Stimulated activated CD8-positive, alpha-beta memory T cell treated with anti-CD3 and anti-CD28 coated beads, Interleukin-7, amount 100 ng/mL, for 48 hours (primary cell): Measurements from ENCODE around the gene RAB6D.
"Not testable (repeated sequence)": the region's sequence is repeated elsewhere in the genome, so short reads cannot be mapped to it uniquely, and the experiment has no call there.

Source experiments
- DNase-seq, 2 donors: peaks; one replicate each; pipeline ENCODE4 v3.0.0-alpha.2; 2020; ENCODE audit warnings: low read depth in 1 of 2; ENCODE audit errors: extremely low read depth in 1 of 2

The RAB6D gene

DNA sequence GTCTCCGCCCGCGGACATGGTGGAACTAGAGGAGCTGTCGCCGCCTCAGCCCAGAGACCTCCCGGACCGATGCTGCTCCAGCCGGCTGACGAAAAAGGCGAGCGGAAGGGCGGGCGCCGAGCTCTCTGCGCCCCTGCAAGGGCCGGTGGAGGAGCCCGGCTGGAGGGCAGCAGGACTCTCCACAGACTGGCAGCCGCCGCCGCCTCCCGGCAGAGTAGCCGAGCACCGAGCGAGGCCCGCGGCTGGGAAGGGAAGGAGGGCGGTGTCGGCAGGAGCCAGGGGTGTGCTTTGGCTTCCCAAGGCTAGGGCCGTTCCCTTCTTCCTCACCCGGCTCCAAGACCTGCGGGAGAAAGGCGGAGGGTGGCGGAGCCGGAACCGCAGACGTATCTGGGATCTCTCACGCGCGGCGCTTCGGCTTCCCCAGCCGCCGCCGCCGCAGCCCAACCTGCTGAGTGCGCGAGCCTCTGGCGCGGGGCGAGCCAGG lies at the start of gene RAB6D:
RAB6D (minus strand) TSS at position 466 of the 484 bp plus-strand sequence; CDS start at position 18, 448 bp downstream.
- DNase-seq: peak in 1 of 2 donors; percentile 2

DNA sequence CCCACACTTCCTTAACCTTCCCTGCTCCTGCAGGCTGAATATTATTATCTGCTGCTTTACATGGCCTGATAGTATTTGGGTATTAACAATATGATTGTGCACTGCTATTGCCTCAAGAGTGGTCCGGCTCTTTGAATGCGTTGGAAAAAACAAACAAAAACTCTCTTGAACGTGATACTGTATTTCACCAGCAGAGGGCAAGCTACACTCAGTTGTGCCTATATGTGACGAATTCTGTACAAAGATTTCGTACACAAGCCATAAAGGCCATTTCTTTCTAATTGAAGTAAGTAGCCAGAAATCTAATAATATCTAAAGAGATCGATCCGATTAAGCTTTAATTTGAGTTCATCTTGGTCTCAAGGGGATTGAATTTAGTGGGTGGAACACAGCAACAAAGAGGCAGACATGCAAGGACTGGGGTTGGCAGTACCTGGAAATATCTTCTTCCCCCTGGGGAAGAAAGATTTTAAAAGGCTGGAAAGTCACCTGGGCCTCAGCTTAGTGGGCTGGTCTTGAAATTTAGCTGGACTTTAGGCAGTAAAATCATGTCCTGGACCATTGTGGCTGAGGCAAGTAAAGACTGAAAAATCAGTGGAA lies 49.3 kb upstream of the RAB6D start:
- DNase-seq: no peak

DNA sequence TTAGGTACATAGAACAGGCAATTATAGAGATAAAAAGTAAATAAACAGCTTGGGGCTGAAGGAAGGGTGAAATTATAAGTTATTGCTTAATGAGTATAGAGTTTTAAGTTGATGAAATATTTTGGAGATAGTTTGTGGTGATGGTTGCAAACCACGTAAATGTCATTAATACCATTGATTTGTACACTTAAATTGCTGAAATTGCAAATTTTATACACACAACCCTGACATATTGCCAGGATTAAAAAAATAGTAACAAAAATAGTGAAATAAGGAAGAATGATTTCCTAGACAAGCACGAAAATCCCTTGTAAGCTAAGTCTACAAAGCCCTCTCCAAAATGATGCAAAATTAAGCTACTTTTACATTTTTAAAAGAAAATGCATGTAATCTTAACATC lies 46.2 kb upstream of the RAB6D start:
- DNase-seq: no peak

DNA sequence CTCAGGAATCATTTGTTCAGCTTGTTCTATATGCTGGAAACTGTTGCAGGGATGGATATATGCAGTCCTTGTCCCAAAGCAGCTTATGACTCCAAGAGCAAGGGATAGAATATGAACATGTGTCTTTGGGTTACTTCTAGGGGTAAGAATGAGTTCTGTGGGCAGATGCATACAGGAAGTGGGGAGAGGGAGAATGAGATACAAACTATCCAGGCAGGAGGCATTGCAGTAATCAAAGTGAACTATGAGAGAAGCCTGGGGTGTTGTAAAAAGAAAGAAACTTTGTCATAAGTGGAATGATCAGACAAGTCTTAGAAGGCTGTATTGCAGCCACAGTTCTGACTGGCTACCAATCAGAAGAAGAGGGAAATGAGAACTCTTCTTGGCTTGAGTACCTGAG lies 44.8 kb upstream of the RAB6D start:
- no peak for DNase-seq

DNA sequence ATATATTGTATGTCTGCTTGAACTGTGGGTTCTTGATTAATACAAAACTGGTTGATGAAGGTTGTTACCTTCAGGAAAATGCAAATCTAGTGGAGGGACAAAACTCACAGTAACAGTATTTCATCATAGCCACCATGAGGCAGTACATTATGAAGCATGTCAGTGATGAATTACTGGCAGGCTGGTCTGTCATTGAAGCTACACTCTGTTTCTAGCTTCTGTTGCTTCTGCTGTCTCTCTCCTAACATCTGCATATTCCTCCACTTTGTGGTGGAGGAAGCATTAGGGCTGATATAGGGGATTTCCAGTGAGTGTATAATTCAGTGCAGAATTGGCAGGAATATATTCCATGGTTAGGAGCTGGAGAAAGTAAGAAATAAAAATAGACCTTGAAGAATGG lies 44.2 kb upstream of the RAB6D start:
- no peak for DNase-seq

DNA sequence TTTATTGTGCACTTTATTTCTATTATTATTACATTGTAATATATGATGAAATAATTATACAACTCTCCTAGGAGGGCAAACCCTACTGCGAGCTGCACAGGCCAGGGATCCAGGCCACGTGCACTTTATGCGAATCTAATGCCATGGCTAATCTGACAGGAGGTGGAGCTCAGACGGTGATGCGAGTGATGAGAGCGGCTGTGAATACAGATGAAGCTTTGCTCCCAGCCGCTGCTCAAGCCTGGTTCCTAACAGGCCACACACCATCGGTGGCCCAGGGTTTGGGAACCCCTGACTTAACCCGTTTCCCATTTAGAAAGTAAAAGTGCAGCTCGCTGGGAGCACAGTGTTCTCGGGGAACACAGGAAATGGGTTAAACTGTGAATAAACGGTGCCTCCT lies 40.8 kb upstream of the RAB6D start:
- DNase-seq: no peak

DNA sequence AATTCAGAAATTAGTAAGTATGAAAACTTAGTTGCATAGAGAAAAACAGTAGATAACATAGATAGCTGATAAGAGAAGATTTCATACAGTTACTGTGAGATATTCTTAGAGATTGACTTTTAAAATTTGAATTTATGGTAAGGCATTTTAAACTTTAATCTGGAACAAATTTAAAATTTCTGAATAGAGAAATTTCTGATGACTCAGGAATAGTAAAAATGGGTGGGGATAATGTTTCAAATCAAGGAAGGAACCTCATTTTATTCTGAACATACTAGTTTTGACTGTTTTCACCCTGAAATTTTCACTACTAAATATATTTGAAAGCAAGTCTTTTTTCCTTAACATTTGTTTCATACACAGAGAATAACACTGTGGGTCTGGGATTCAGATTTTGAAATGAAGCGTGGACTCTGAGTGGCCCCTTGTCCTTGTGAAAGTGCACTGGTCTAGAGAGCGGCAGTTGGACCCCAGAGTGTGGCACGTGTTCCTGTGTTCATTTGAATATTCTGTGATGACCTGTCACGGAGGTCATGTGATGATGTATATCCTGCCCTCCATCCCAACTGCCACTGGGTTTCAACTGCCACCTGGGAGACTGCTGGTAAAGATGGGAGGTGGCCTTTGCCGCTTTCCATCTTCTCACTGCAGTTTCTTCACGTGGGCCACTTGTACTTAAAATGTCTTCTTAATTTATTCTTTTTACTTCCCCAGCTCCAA lies 38.5 kb upstream of the RAB6D start:
- DNase-seq: no peak

DNA sequence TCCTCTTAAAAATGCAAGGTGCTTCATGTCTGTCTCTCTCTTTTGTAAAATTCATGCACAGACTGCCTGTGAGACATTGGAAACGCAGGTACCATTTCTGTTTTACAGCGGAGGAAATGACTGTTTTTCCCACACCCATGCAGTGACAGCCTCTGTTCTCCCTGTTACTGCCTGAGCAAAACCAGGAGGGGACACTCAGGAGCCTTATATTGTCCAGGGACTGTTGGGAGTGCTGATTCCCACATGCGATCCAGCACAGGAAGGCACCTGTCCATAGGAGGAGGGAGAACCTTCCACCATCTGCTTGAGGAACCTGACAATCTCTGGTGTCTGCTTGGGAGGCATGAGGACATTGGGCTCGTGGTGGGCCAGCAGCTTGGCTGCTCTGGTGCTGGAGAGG lies 36.9 kb upstream of the RAB6D start:
- DNase-seq: no peak

- not testable (repeated sequence) for DNase-seq
Observed at GRCh38 chr2:131400441-131400840, 36.5 kb upstream of the RAB6D start.

- not testable (repeated sequence) for DNase-seq
Observed at GRCh38 chr2:131396209-131396608, 32.2 kb upstream of the RAB6D start.

- not testable (repeated sequence) for DNase-seq
Observed at GRCh38 chr2:131395024-131395645, 31.2 kb upstream of the RAB6D start.

GRCh38 chr2:131394147-131394931 lies 30.4 kb upstream of the RAB6D start:
- DNase-seq: no peak

DNA sequence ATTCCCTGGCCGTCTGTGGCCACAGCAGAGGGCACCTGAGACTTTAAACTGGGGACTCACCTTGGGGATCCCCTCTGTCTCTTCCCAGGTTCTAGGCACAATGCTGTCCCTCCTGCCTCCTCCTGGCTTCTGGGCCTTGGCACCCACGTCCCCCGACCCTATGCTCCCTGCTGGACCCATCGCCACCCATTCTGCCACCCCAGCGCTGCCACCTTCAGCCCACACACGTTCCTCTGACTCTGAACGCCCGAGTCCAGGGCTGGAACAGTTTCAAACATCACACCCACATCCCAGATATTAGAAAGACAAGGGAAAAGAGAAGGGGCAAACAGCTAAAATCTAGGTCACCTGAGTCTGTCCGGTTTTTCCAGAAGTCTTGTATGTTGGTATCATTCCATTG lies 28.0 kb upstream of the RAB6D start:
- DNase-seq: not testable (repeated sequence)

DNA sequence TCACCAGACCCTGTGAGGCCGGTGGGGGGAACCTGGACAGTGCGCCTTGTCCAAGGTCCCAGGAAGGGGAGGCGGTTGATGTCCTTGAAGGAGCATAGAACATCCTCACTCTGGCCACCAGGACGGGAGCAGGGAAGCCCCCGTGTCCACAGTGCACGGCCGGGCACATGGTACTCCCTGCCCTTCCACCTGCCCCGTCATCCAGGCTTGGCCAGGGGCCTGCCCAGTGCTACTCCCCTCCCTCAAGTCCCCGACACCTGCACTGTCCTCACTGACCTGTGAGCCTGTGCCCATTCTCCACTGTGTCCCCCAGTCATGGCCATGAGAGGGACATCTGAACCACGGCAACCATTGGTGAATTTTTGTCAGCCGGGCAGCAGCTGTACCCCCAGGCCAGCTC lies 27.5 kb upstream of the RAB6D start:
- DNase-seq: not testable (repeated sequence)

- DNase-seq: not testable (repeated sequence)
Observed at GRCh38 chr2:131390495-131391130, 26.6 kb upstream of the RAB6D start.

DNA sequence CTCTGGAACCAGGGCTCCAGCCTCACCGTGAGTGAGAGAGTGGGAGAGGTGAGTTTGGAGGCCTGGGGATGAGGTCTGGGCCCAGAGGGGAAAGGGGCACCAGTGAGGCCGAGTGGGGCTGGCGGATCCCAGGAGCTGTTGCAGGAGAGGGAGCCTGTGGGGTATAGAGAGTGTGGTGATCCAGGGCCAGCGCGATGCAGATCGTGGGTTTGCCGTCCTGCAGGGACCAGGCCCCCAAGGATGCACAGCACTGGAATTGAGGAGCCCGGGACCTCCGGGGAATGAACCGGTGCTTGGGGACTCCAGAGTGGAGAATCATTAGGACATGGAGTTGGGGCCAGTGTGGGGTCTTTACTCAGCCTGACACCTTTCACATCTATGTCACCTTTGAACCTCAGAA lies 25.7 kb upstream of the RAB6D start:
- no peak for DNase-seq

DNA sequence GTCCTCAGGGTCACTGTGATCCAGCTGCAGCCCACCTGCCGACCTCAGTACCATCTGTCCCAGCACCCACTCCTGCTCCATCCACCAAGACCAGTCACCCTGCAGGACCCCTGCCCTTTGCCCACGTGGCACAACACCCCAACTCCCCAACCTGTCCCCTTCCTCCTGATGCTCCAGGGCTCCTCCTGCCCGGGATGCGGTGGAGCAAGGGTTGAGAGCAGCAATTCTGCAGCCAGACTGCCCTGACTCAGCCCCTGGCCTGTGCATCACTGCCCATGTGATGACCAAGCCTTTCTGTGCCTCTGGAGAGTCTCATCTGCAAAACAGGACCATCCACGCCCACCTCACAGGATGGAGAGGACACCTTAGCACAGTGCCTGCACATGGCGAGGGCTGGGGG lies 24.9 kb upstream of the RAB6D start:
- DNase-seq: not testable (repeated sequence)

DNA sequence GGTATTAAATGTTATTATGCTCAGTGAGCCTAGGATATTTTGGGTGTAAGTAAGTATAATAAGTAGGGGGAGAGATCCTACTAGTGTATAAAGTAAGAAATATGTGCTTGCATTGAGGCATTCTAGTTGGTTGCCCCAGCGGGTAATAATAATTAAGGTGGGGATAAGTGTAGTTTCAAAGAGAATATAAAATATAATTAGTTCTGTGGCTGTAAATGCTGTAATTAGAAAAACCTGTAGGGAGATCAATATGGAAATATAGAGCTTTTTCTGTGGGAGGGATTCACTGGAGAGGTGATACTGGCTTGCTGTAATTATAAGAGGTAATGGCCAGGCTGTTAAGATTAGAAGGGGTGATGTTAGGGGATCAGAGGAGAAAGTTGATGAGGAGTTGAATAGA lies 9.1 kb upstream of the RAB6D start:
- DNase-seq: not testable (repeated sequence)

DNA sequence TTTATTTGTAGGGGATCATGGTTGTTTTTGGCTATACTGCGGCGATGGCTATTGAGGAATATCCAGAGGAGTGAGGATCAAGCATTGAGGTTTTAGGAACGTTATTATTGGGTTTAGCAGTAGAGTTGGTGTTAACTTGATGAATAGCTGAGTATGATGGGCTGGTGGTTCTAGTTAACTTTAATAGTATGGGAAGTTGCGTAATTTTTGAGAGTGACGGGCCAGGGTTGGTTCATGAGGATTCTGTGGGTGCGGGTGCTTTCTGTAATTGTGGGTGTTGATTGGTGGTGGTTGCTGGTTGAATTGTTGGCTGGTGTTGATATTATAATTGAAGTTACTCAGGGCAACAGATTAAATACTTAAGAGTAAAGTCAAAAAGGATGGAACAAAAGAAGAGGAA lies 6.0 kb upstream of the RAB6D start:
- no peak for DNase-seq

DNA sequence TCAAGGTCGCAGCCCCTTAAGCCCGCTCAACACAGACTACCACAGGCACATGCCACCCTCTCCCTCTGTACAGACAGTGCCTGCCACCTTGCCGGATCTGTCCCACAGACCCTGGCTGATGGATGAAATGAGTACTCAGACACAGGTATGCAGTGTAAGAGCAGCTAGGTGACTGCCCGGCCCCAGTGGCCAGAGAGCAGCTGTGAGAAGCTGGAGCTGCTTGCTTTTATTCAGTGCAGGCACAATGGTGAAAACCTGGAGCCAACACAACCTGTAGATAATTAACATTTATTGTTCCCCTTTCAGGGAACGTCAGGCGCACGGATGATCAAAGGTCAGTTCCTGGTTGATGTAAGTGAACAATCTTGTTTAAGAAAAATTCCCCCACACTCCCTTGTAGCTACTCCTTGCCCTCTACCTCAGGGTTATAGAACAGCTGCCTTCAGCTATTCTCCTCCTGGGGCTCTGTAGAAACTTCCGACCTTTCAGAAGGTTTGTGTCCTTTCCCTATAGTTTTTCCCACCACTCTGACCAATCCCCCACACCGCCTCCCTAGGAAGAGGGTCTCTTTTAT lies 4.6 kb upstream of the RAB6D start:
- DNase-seq: not testable (repeated sequence)
